GM21786 (cell line): Measurements from ENCODE around the gene DYRK2.

ENCODE experiments used
- ATAC-seq: cut with Tn5 transposase; IDR thresholded peaks from one replicate; pipeline ENCODE4 v1.9.1; 2021; ENCODE audit not compliant: unreplicated experiment

DYRK2 gene

GRCh38 chr12:67648521-67649260 lies at the start of gene DYRK2:
Gene DYRK2, plus strand, starts transcription at chr12:67648745. Its CDS starts 389 bp downstream, at chr12:67649134.
- peak; percentile 44 for ATAC-seq

- ATAC-seq, result no peak
Measured at GRCh38 chr12:67599691-67600090, 48.9 kb upstream of the DYRK2 start.

- no peak for ATAC-seq
Measured at GRCh38 chr12:67601126-67601525, 47.4 kb upstream of the DYRK2 start.

GRCh38 chr12:67609226-67609870 lies 39.2 kb upstream of the DYRK2 start:
- no peak for ATAC-seq

- ATAC-seq, result no peak
Measured at GRCh38 chr12:67613040-67613439, 35.5 kb upstream of the DYRK2 start.

- ATAC-seq, result no peak
Measured at GRCh38 chr12:67617629-67618028, 30.9 kb upstream of the DYRK2 start.

GRCh38 chr12:67618303-67618702 lies 30.2 kb upstream of the DYRK2 start:
- no peak for ATAC-seq

GRCh38 chr12:67621112-67621511 lies 27.4 kb upstream of the DYRK2 start:
- no peak for ATAC-seq

GRCh38 chr12:67621926-67622325 lies 26.6 kb upstream of the DYRK2 start:
- no peak for ATAC-seq

GRCh38 chr12:67623259-67623658 lies 25.3 kb upstream of the DYRK2 start:
- no peak for ATAC-seq

- no peak for ATAC-seq
Measured at GRCh38 chr12:67624355-67624754, 24.2 kb upstream of the DYRK2 start.

- ATAC-seq, result no peak
Measured at GRCh38 chr12:67625004-67625403, 23.5 kb upstream of the DYRK2 start.

- no peak for ATAC-seq
Measured at GRCh38 chr12:67626156-67626555, 22.4 kb upstream of the DYRK2 start.

GRCh38 chr12:67630373-67631088 lies 18.0 kb upstream of the DYRK2 start:
- peak; percentile 98 for ATAC-seq

- ATAC-seq, result no peak
Measured at GRCh38 chr12:67632005-67632404, 16.5 kb upstream of the DYRK2 start.

- ATAC-seq, result no peak
Measured at GRCh38 chr12:67633024-67633610, 15.4 kb upstream of the DYRK2 start.

- no peak for ATAC-seq
Measured at GRCh38 chr12:67633708-67634107, 14.8 kb upstream of the DYRK2 start.

GRCh38 chr12:67634303-67634761 lies 14.2 kb upstream of the DYRK2 start:
- ATAC-seq, result no peak

GRCh38 chr12:67637718-67638117 lies 10.8 kb upstream of the DYRK2 start:
- ATAC-seq, result no peak

GRCh38 chr12:67638694-67639093 lies 9.9 kb upstream of the DYRK2 start:
- ATAC-seq, result no peak

- ATAC-seq, result no peak
Measured at GRCh38 chr12:67640863-67641262, 7.7 kb upstream of the DYRK2 start.
